Heart left ventricle (tissue), 16 donors: ENCODE measurements around the gene FBXL17. TPM values are rescaled to one million over a fixed set of nuclear protein-coding genes. Genes with fewer than 3 reads are reported as not detected.

ENCODE experiments used
- ATAC-seq, 4 donors: fragments of 200-7000 bp; cut with Tn5 transposase; one replicate each; pipeline ENCODE4 v1.9.1; 2020 to 2022; ENCODE audit warnings: moderate library complexity in 4 of 4, mild to moderate bottlenecking in 3 of 4, moderate number of reproducible peaks in 1 of 4
- DNase-seq, 5 donors: peaks; one replicate each; pipeline ENCODE4 v3.0.0-alpha.2; 2020
- H3K27ac ChIP-seq, 12 donors: fragments of 200-600 bp; sonication (generic) in 4 of 12; one replicate each; pipeline versions ENCODE4 v1.5.0 to v1.8.0; 2016 to 2022; ENCODE audit warnings: mild to moderate bottlenecking in 2 of 12
- H3K27me3 ChIP-seq, 9 donors: fragments of 200-600 bp; sonication (generic) in 2 of 9; one replicate each; pipeline versions ENCODE4 v1.5.1 to v1.8.0; 2016 to 2022; ENCODE audit warnings: mild to moderate bottlenecking in 3 of 9
- H3K36me3 ChIP-seq, 9 donors: fragments of 200-600 bp; sonication (generic) in 2 of 9; one replicate each; pipeline versions ENCODE4 v1.5.0 to v1.8.0; 2018 to 2022; ENCODE audit warnings: mild to moderate bottlenecking in 2 of 9
- H3K4me1 ChIP-seq, 12 donors: fragments of 200-600 bp; sonication (generic) in 4 of 12; one replicate each; pipeline versions ENCODE4 v1.5.0 to v1.8.0; 2016 to 2022; ENCODE audit warnings: mild to moderate bottlenecking in 3 of 12
- H3K4me3 ChIP-seq, 12 donors: fragments of 200-600 bp; sonication (generic) in 4 of 12; one replicate each; pipeline versions ENCODE4 v1.5.0 to v1.8.0; 2017 to 2022; ENCODE audit warnings: mild to moderate bottlenecking in 9 of 12, moderate library complexity in 4 of 12
- H3K9me3 ChIP-seq, 12 donors: fragments of 200-600 bp; sonication (generic) in 4 of 12; one replicate each; pipeline versions ENCODE4 v1.5.0 to v1.8.0; 2016 to 2022; ENCODE audit warnings: mild to moderate bottlenecking in 1 of 12
- POLR2A ChIP-seq, 2 donors: fragments of 450-650 bp; IDR thresholded peaks; one replicate each; pipeline ENCODE4 v1.6.1; 2017; ENCODE audit warnings: antibody characterized with exemption in 2 of 2, mild to moderate bottlenecking in 2 of 2, moderate library complexity in 2 of 2
- WGBS, 4 donors: extraction: QIAGEN DNeasy Blood & Tissue Kit in 2 of 4; methylation state at CpG; one replicate each; pipeline versions ENCODE4 v1.1.5 to v1.1.7; 2013 to 2018; 5-methylcytosine and 5-hydroxymethylcytosine counted together
- intact Hi-C, 10 donors: fragments of 100-400 bp; cut with DNase I; formaldehyde crosslinking; loops; one replicate each; pipeline versions ENCODE4 v1.11.1 to v1.14.2; 2022
- polyA plus RNA-seq, 2 donors: library from polyadenylated mRNA; stranded (reverse); fragments of 200-250 nt; gene quantifications; one replicate each; pipeline ENCODE4 v1.2.3, GENCODE V29; 2013
- total RNA-seq, 9 donors: library from RNA; depleted of rRNA in 2 of 9; stranded (reverse); fragments of >200 nt in 2 of 9; fragmentation: NEBNext Ultra II Directional in 3 of 9; extraction: Animal tissue kit (Norgen Biotek cat#: 25700) in 3 of 9; gene quantifications; one replicate each; pipeline versions ENCODE4 v1.1.0 to v1.2.4, GENCODE V29; 2016 to 2023
- TF ChIP-seq, protein P1 (sequence below), 12 donors: fragments of 200-600 bp; sonication (generic) in 4 of 12; IDR thresholded peaks; one replicate each; pipeline versions ENCODE4 v1.5.0 to v1.8.0; 2018 to 2022; ENCODE audit warnings: antibody characterized with exemption in 12 of 12, mild to moderate bottlenecking in 5 of 12
- donor health status: ischemic (EF 13 %, LVEDD 7.1; RV severe dilation, severe dysfunction).
- donor health status: healthy with polysubstance abuse.
- donor health status: DM: no; HTN: yes; CAD: no.
- donor health status: DM: no; HTN: no; CAD: no.
- donor health status: ischemic (EF 25% LVEDD 6.9; RV normal size, moderate dysfunction).
- donor health status: ischemic (EF 25% LVEDD 5.7; RV mildly dilated, moderate dysfunction).
- donor health status: healthy.
- donor health status: DM: yes; HTN: yes; CAD: no.
- donor health status: ischemic (EF 35%, LVEDD 5.7; RV mildly dilated, moderate dysfunction).
- donor health status: nonischemic (EF 11% LVEDD 7.7; RV severe dilation, severe dysfunction).
- donor health status: DM: yes; HTN: yes; CAD: no.
- donor health status: PGD.
- donor health status: ischemic (EF 29% LVEDD 5.4; RV normal size, mild dysfunction).
- donor health status: nonischemic (EF 23%, LVEDD 6.1; RV moderate dilation, normal function).

The FBXL17 gene
- total and polyA plus RNA-seq, 11 donors: 10.2 to 39.4 (median 33.1) TPM

DNA sequence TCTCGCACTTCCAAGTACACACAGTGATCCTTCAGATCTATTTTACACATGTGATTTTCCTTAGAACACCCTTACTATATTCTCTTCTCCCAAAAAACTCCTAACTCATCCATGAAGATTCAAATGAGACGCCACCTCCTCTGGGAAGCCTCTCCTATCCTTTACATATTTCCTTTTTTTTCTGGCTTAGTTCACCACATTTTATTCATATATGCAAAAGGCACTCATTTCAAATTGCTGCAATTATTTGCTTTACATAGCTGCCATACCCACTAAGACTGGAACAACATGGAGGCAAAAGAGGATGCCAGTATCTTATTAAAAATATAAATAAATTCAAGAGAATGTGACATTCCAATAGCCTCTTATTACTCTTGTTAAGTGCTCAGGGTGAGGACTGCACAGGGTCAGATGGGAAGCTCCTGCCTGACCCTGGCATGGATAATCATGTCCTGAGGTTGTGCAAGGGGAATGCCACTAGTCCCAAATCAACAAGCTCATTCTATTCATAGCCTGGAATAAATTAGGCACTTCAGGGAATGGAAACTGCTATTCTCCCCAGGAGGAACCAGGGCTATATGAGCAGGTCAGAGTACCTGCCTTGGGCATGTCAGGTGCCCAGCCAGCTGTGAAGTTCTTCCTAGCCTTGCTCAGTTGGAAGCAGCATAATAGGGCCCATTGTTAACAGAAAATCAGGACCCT is 262.9 kb downstream of the FBXL17 start:
- H3K9me3 ChIP-seq: peaks cover 0 to under 1% (median 0%) of the 10 kb centered on the region in 12 donors
- no peak overlapping the region for H3K4me3 ChIP-seq
- peaks cover 0 to 3% (median 0%) of the 10 kb centered on the region in 9 donors for H3K36me3 ChIP-seq
- H3K27ac ChIP-seq: peak overlapping the region in 5 of 12 donors; percentile 7 to 22 (median 12)
- ATAC-seq (peak; percentile 71 to 89 (median 87)), DNase-seq (peak in 3 of 5 donors; percentile 31 to 43 (median 32))
- WGBS, 4 donors: 95 to 99% (median 96%) methylated on average over 2 of the region's 2 CpGs
- no peak for TF ChIP-seq POLR2A (IDR thresholded peaks at IDR 0.05)
- TF ChIP-seq, protein P1, sequence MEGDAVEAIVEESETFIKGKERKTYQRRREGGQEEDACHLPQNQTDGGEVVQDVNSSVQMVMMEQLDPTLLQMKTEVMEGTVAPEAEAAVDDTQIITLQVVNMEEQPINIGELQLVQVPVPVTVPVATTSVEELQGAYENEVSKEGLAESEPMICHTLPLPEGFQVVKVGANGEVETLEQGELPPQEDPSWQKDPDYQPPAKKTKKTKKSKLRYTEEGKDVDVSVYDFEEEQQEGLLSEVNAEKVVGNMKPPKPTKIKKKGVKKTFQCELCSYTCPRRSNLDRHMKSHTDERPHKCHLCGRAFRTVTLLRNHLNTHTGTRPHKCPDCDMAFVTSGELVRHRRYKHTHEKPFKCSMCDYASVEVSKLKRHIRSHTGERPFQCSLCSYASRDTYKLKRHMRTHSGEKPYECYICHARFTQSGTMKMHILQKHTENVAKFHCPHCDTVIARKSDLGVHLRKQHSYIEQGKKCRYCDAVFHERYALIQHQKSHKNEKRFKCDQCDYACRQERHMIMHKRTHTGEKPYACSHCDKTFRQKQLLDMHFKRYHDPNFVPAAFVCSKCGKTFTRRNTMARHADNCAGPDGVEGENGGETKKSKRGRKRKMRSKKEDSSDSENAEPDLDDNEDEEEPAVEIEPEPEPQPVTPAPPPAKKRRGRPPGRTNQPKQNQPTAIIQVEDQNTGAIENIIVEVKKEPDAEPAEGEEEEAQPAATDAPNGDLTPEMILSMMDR (IDR thresholded peaks at IDR 0.05): no peak
- intact Hi-C loops: no loop called here
- no peaks in the 10 kb centered on the region for H3K27me3 ChIP-seq
- peaks cover 0 to 18% (median 0%) of the 10 kb centered on the region in 12 donors for H3K4me1 ChIP-seq

DNA sequence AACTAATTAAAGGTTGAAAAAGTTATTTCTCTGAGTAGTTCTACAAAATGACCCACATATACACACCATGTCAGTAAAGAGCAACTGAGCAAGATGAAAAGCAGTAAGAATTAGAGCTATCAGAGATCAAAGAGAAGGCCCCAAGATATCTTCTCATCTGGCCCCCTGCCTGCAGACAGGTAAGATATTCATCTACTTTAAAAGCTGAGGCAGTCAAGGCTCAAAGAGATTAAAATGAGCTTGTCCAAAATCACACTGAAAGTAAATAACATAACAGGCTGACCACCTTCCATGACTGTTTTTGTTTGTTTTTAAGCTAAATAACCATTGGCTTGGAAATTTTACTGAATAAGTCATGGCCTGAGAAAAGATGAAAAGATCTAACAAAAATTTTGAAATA is 266.2 kb downstream of the FBXL17 start:
- intact Hi-C loops: no loop called here
- Histone ChIP-seq H3K36me3 (peaks cover 0 to 3% (median 0%) of the 10 kb centered on the region in 9 donors), H3K27me3 (no peaks in the 10 kb centered on the region), H3K27ac (no peak overlapping the region), H3K4me1 (peaks cover 0 to 5% (median 0%) of the 10 kb centered on the region in 12 donors), H3K4me3 (no peak overlapping the region), H3K9me3 (peaks cover 0 to 19% (median 0%) of the 10 kb centered on the region in 12 donors)
- TF ChIP-seq, protein P1 (IDR thresholded peaks at IDR 0.05): no peak
- TF ChIP-seq POLR2A (IDR thresholded peaks at IDR 0.05): no peak
- ATAC-seq (no peak), DNase-seq (no peak)

DNA sequence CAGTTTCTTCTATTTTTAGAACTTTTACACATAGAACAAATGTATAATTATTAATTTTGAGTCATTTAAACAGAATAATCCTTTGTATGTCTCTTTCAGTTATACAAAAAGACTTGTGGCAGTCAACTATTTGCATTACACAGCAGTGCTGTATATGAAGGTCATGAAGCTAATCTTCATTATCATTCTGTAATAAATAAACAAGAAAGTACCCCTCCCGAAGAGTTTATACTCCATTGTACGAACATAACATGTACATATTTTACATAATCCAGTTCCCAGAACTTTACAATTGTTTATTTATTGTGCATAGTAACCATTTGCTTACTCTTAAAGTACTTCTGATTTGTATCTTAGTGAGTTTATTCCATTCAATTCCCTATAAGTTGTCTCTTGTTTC is 267.9 kb downstream of the FBXL17 start:
- no peak for TF ChIP-seq POLR2A (IDR thresholded peaks at IDR 0.05)
- intact Hi-C loops: no loop called here
- WGBS, 4 donors: 94 to 96% (median 96%) methylated on average over 2 of the region's 2 CpGs

DNA sequence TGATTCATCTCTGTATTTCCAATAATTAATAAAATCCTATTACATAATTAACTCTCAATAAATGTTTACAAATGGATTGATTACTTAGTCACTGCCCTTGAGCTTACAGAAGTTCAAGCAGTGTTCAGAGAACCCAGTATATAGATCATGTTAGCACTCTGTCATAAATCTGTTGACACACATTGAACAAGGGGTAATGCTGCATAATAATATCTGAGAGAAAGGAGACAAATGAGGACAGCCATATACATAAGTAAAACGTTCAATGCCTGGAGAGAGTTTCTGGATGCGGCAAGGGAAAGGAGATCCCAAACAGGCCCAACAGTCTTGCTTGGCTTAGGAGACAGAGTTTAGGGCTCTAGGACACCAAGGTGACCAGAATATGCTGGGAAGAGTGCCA is 270.2 kb downstream of the FBXL17 start:
- intact Hi-C loops: no loop called here

More for the DNA sequence above, 267.9 kb downstream of the FBXL17 start:
- H3K27ac ChIP-seq: no peak overlapping the region
- no peaks in the 10 kb centered on the region for H3K36me3 ChIP-seq
- peaks cover 0 to 19% (median 0%) of the 10 kb centered on the region in 12 donors for H3K9me3 ChIP-seq
- ATAC-seq: no peak
- peaks cover 0 to 1% (median 0%) of the 10 kb centered on the region in 12 donors for H3K4me1 ChIP-seq
- DNase-seq: no peak
- no peak overlapping the region for H3K4me3 ChIP-seq
- no peaks in the 10 kb centered on the region for H3K27me3 ChIP-seq

More for the DNA sequence above, 270.2 kb downstream of the FBXL17 start:
- H3K27me3 ChIP-seq: no peaks in the 10 kb centered on the region
- DNase-seq (no peak), ATAC-seq (no peak)
- no peaks in the 10 kb centered on the region for H3K36me3 ChIP-seq
- no peak overlapping the region for H3K4me3 ChIP-seq
- H3K4me1 ChIP-seq: no peaks in the 10 kb centered on the region
- 91 to 94% (median 91%) methylated on average over 2 of the region's 2 CpGs for WGBS, 4 donors
- TF ChIP-seq, protein P1 (IDR thresholded peaks at IDR 0.05): no peak
- no peak for TF ChIP-seq POLR2A (IDR thresholded peaks at IDR 0.05)
- no peak overlapping the region for H3K27ac ChIP-seq
- H3K9me3 ChIP-seq: peaks cover 0 to 19% (median 0%) of the 10 kb centered on the region in 12 donors
